Endothelial cell of umbilical vein (primary cell): ENCODE data around the gene B3GALT6. TPM values are rescaled to one million over a fixed set of nuclear protein-coding genes. Genes with fewer than 3 reads are reported as not detected.

Experiments used
- BruUV-seq: library from RNA; stranded (reverse); fragments of 400-500 nt; replicated peaks from 2 replicates; lab custom pipeline; 2021; lab: Mats Ljungman, UMichigan
- CTCF ChIA-PET: fragments of 300-600, 350-600 bp; sonication (Branson Sonifier 250); formaldehyde crosslinking; loops from one replicate; lab custom pipeline; 2021; ENCODE audit warnings: antibody characterized with exemption, inconsistent platforms; lab: Charles Lee
- POLR2A ChIA-PET: fragments of 300-600, 350-600 bp; sonication (Branson Sonifier 250); formaldehyde crosslinking; loops from one replicate; lab custom pipeline; 2021; ENCODE audit warnings: antibody characterized with exemption, inconsistent platforms; lab: Charles Lee
- DNase-seq: peaks from one replicate; pipeline ENCODE4 v3.0.0-alpha.2; 2011; ENCODE audit warnings: low read depth, low spot score
- FAIRE-seq: peaks from 2 replicates; lab custom pipeline; 2011; peaks lifted over from hg19 to GRCh38; lab: Jason Lieb, UNC
- H2AFZ ChIP-seq: 2 replicates; pipeline ENCODE4 v1.6.0; 2012; ENCODE audit warnings: low read depth, low read length, control low read depth, inconsistent platforms
- H3K27ac ChIP-seq: 2 replicates; pipeline ENCODE4 v1.5.1; 2011; ENCODE audit warnings: low read depth, mild to moderate bottlenecking, control low read depth, low read length, moderate library complexity; ENCODE audit not compliant: insufficient read depth
- H3K27me3 ChIP-seq, 2 experiments: 2 replicates each; pipeline versions ENCODE4 v1.6.0 to v1.6.1; 2011; ENCODE audit warnings: low read length in 2 of 2, mixed read lengths in 1 of 2; ENCODE audit not compliant: control insufficient read depth in 2 of 2, insufficient read depth in 2 of 2
- H3K36me3 ChIP-seq, 2 experiments: 2 replicates in 1 of 2; 3 replicates in 1 of 2; pipeline ENCODE4 v1.5.1; 2011; ENCODE audit warnings: low read length in 2 of 2, mild to moderate bottlenecking in 1 of 2, moderate library complexity in 1 of 2; ENCODE audit not compliant: control insufficient read depth in 2 of 2, insufficient read depth in 2 of 2; ENCODE audit errors: extremely low read depth in 1 of 2
- H3K4me1 ChIP-seq: 3 replicates; pipeline ENCODE4 v1.5.1; 2011; ENCODE audit warnings: mild to moderate bottlenecking, low read length; ENCODE audit not compliant: control insufficient read depth, insufficient read depth; ENCODE audit errors: extremely low read depth
- H3K4me2 ChIP-seq: 2 replicates; pipeline ENCODE4 v1.6.1; 2011; ENCODE audit warnings: low read length, control low read depth, mixed read lengths; ENCODE audit not compliant: insufficient read depth
- H3K4me3 ChIP-seq, 3 experiments: fragments of 200-600 bp in 1 of 3; sonication (generic), shearing (Covaris generic) in 1 of 3; replicated peaks in 1 of 3; 2 replicates each; pipeline ENCODE4 v1.5.1; 2011 to 2016; ENCODE audit warnings: control low read depth in 3 of 3, low read length in 3 of 3, mild to moderate bottlenecking in 2 of 3, inconsistent platforms in 1 of 3, low read depth in 1 of 3, moderate library complexity in 1 of 3; ENCODE audit not compliant: insufficient read depth in 1 of 3
- H3K79me2 ChIP-seq: 2 replicates; pipeline ENCODE4 v1.6.0; 2012; ENCODE audit warnings: low read length, inconsistent platforms; ENCODE audit not compliant: control insufficient read depth, insufficient read depth
- H3K9ac ChIP-seq: replicated peaks from 2 replicates; pipeline ENCODE3; 2011; ENCODE audit warnings: low read length, control low read depth; ENCODE audit not compliant: insufficient read depth; ENCODE audit errors: extremely low read depth
- H3K9me1 ChIP-seq: replicated peaks from 3 replicates; pipeline ENCODE4 v1.6.0; 2011; ENCODE audit warnings: mild to moderate bottlenecking, low read length; ENCODE audit not compliant: control insufficient read depth, insufficient read depth; ENCODE audit errors: extremely low read depth
- H3K9me3 ChIP-seq: replicated peaks from 2 replicates; pipeline ENCODE4 v1.5.1; 2012; ENCODE audit warnings: low read length, inconsistent platforms; ENCODE audit not compliant: control insufficient read depth, insufficient read depth
- H4K20me1 ChIP-seq: replicated peaks from 2 replicates; pipeline ENCODE3; 2011; ENCODE audit warnings: mild to moderate bottlenecking, low read length; ENCODE audit not compliant: control insufficient read depth, insufficient read depth; ENCODE audit errors: extremely low read depth
- EZH2 ChIP-seq: IDR thresholded peaks from 2 replicates; pipeline ENCODE4 v1.6.1; 2012; ENCODE audit warnings: borderline replicate concordance, low read depth, mild to moderate bottlenecking, moderate library complexity, low read length, inconsistent platforms; ENCODE audit not compliant: severe bottlenecking
- FOS ChIP-seq: IDR thresholded peaks from 2 replicates; pipeline ENCODE4 v1.6.1; 2011; ENCODE audit warnings: mild to moderate bottlenecking, low read length, moderate library complexity, borderline replicate concordance; ENCODE audit not compliant: insufficient read depth
- GATA2 ChIP-seq: IDR thresholded peaks from 2 replicates; pipeline ENCODE4 v1.7.0; 2011; ENCODE audit warnings: low read depth, mild to moderate bottlenecking, moderate library complexity, mixed read lengths, low read length; ENCODE audit not compliant: insufficient read length, insufficient read depth
- JUN ChIP-seq: IDR thresholded peaks from 2 replicates; pipeline ENCODE4 v1.6.1; 2011; ENCODE audit warnings: borderline replicate concordance, low read depth; ENCODE audit not compliant: insufficient read length, insufficient read depth
- MYC ChIP-seq: IDR thresholded peaks from one replicate; pipeline ENCODE4 v1.6.1; 2011; ENCODE audit warnings: mild to moderate bottlenecking, low read depth, low read length
- POLR2AphosphoS5 ChIP-seq: IDR thresholded peaks from 2 replicates; pipeline ENCODE4 v1.6.1; 2012; ENCODE audit warnings: low read depth, mild to moderate bottlenecking, control low read depth, low read length, moderate library complexity; ENCODE audit not compliant: insufficient read depth
- dilution Hi-C: fragments of 300-500 bp; cut with MboI; formaldehyde crosslinking; loops from one replicate; pipeline ENCODE4 v1.15.0; 2019; ENCODE audit warnings: low sequenced_read_pairs; ENCODE audit not compliant: extremely low pct_ligation_motif_present
- intact Hi-C: fragments of 100-400 bp; cut with micrococcal nuclease; formaldehyde crosslinking; loops from one replicate; pipeline ENCODE4 v1.10.0; 2022
- polyA plus RNA-seq, 4 experiments: library from polyadenylated mRNA; depleted of rRNA in 3 of 4; stranded (reverse) in 3 of 4; unstranded in 1 of 4; fragments of >200 nt; gene quantifications; 2 replicates each; pipeline versions ENCODE4 v1.2.1 to v1.2.3, GENCODE V29; 2011 to 2012; ENCODE audit warnings: missing spikeins in 1 of 4
- total RNA-seq: library from RNA; stranded (reverse); gene quantifications from 2 replicates; pipeline ENCODE4 v1.2.3, GENCODE V29; 2021
- TF ChIP-seq, protein P1 (sequence below): IDR thresholded peaks from 2 replicates; pipeline ENCODE4 v1.6.1; 2011; ENCODE audit not compliant: insufficient read depth, insufficient read length
- TF ChIP-seq, protein P2 (sequence below), 2 donors: IDR thresholded peaks; 1 replicate in 1 of 2; 2 replicates in 1 of 2; pipeline ENCODE4 v1.5.1; 2011; ENCODE audit warnings: low read length in 2 of 2, mild to moderate bottlenecking in 2 of 2, moderate library complexity in 2 of 2, control low read depth in 1 of 2, inconsistent platforms in 1 of 2, low read depth in 1 of 2; ENCODE audit not compliant: insufficient read depth in 1 of 2; ENCODE audit errors: extremely low read depth in 1 of 2

Gene B3GALT6
- total and polyA plus RNA-seq, 2 donors (not counting 3 experiments of a cell fraction or from before 2014, with no cell fraction given): 24.6 to 34.1 TPM

- Histone ChIP-seq H3K4me2 (no peak overlapping the region), H3K9ac (no peak overlapping the region), H3K27me3 (no peaks in the 10 kb centered on the region), H3K27ac (no peak overlapping the region), H3K36me3 (peaks cover 2 to 38% of the 10 kb centered on the region in 2 experiments), H3K4me1 (no peaks in the 10 kb centered on the region), H3K79me2 (peaks cover 3% of the 10 kb centered on the region), H2AFZ (no peak overlapping the region), H3K9me1 (no peaks in the 10 kb centered on the region), H3K4me3 (no peak overlapping the region), H3K9me3 (no peaks in the 10 kb centered on the region), H4K20me1 (no peaks in the 10 kb centered on the region)
- no TSS peak for BruUV-seq
- dilution Hi-C loops: no loop called here
- ChIA-PET CTCF (no interaction called here), POLR2A (no interaction called here)
- no peak for DNase-seq
- intact Hi-C loops: no loop called here
- TF ChIP-seq EZH2: no peak
- TF ChIP-seq GATA2: no peak
- no peak for TF ChIP-seq FOS
- no peak for TF ChIP-seq MYC
- TF ChIP-seq, protein P1, sequence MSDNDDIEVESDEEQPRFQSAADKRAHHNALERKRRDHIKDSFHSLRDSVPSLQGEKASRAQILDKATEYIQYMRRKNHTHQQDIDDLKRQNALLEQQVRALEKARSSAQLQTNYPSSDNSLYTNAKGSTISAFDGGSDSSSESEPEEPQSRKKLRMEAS: no peak
- no peak for TF ChIP-seq POLR2AphosphoS5
- TF ChIP-seq JUN: no peak
- TF ChIP-seq, protein P2, sequence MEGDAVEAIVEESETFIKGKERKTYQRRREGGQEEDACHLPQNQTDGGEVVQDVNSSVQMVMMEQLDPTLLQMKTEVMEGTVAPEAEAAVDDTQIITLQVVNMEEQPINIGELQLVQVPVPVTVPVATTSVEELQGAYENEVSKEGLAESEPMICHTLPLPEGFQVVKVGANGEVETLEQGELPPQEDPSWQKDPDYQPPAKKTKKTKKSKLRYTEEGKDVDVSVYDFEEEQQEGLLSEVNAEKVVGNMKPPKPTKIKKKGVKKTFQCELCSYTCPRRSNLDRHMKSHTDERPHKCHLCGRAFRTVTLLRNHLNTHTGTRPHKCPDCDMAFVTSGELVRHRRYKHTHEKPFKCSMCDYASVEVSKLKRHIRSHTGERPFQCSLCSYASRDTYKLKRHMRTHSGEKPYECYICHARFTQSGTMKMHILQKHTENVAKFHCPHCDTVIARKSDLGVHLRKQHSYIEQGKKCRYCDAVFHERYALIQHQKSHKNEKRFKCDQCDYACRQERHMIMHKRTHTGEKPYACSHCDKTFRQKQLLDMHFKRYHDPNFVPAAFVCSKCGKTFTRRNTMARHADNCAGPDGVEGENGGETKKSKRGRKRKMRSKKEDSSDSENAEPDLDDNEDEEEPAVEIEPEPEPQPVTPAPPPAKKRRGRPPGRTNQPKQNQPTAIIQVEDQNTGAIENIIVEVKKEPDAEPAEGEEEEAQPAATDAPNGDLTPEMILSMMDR (IDR thresholded peaks at IDR 0.05; ENCODE audit: extremely low read depth in 1 of 2, insufficient read depth in 1 of 2, low read depth in 1 of 2, low read length in 2 of 2): no peak
- FAIRE-seq: no peak
Observed at GRCh38 chr1:1220197-1220596, 11.8 kb upstream of the B3GALT6 start.
